Common myeloid progenitor, CD34-positive (primary cell): Measurements from ENCODE around the gene NT5M.

ENCODE experiments used
- CTCF ChIA-PET: fragments of 350-600 bp; sonication (Branson Sonifier 250); formaldehyde crosslinking; loops from one replicate; lab custom pipeline; 2021; ENCODE audit warnings: antibody characterized with exemption; lab: Charles Lee
- POLR2A ChIA-PET: fragments of 350-600 bp; sonication (Branson Sonifier 250); formaldehyde crosslinking; loops from one replicate; lab custom pipeline; 2021; ENCODE audit warnings: antibody characterized with exemption; lab: Charles Lee
- DNase-seq, 3 donors: peaks; one replicate each; pipeline versions ENCODE4 v3.0.0 to v3.0.0-alpha.2; 2013
- H3K27ac ChIP-seq, 2 experiments: 1 replicate in 1 of 2; 2 replicates in 1 of 2; pipeline ENCODE4 v1.7.0; 2013; ENCODE audit warnings: inconsistent platforms in 2 of 2, low read length in 2 of 2, mild to moderate bottlenecking in 2 of 2, low read depth in 1 of 2, moderate library complexity in 1 of 2; ENCODE audit not compliant: severe bottlenecking in 2 of 2, insufficient read depth in 1 of 2, poor library complexity in 1 of 2
- H3K27me3 ChIP-seq, 5 experiments: replicated peaks in 2 of 5; 1 replicate in 3 of 5; 2 replicates in 2 of 5; pipeline versions ENCODE4 v1.6.1 to v1.7.0; 2013; ENCODE audit warnings: low read length in 4 of 5, mild to moderate bottlenecking in 2 of 5, moderate library complexity in 2 of 5, inconsistent platforms in 1 of 5; ENCODE audit not compliant: insufficient read depth in 5 of 5, control insufficient read depth in 4 of 5
- H3K36me3 ChIP-seq, 4 experiments: 1 replicate in 2 of 4; 2 replicates in 2 of 4; pipeline versions ENCODE4 v1.6.1 to v1.7.0; 2013; ENCODE audit warnings: low read length in 3 of 4, control low read depth in 1 of 4, mild to moderate bottlenecking in 1 of 4; ENCODE audit not compliant: control insufficient read depth in 4 of 4, insufficient read depth in 4 of 4
- H3K4me1 ChIP-seq, 4 experiments: 1 replicate in 3 of 4; 2 replicates in 1 of 4; pipeline versions ENCODE4 v1.6.1 to v1.7.1; 2013; ENCODE audit warnings: low read length in 3 of 4, mild to moderate bottlenecking in 3 of 4, control low read depth in 1 of 4, inconsistent platforms in 1 of 4, moderate library complexity in 1 of 4; ENCODE audit not compliant: control insufficient read depth in 4 of 4, insufficient read depth in 4 of 4; ENCODE audit errors: control extremely low read depth in 1 of 4
- H3K4me3 ChIP-seq, 7 experiments: 1 replicate in 4 of 7; 2 replicates in 3 of 7; pipeline versions ENCODE4 v1.5.1 to v1.7.0; 2013; ENCODE audit warnings: mild to moderate bottlenecking in 7 of 7, low read length in 6 of 7, moderate library complexity in 6 of 7, inconsistent platforms in 2 of 7, low read depth in 2 of 7, control low read depth in 1 of 7; ENCODE audit not compliant: insufficient read depth in 4 of 7, control insufficient read depth in 1 of 7; ENCODE audit errors: extremely low read depth in 1 of 7
- H3K9me3 ChIP-seq, 5 experiments: 1 replicate in 4 of 5; 2 replicates in 1 of 5; pipeline versions ENCODE4 v1.6.1 to v1.7.1; 2013; ENCODE audit warnings: low read length in 4 of 5, mild to moderate bottlenecking in 2 of 5, inconsistent platforms in 1 of 5, low read depth in 1 of 5, moderate library complexity in 1 of 5; ENCODE audit not compliant: control insufficient read depth in 4 of 5, insufficient read depth in 2 of 5; ENCODE audit errors: control extremely low read depth in 1 of 5
- WGBS: methylation state at CpG from one replicate; pipeline ENCODE4 v1.1.5; 2013; ENCODE audit not compliant: insufficient coverage; 5-methylcytosine and 5-hydroxymethylcytosine counted together

Gene NT5M

GRCh38 chr17:17353625-17354484 is 50.7 kb downstream of the NT5M start:
- POLR2A ChIA-PET, result no interaction called here

DNA sequence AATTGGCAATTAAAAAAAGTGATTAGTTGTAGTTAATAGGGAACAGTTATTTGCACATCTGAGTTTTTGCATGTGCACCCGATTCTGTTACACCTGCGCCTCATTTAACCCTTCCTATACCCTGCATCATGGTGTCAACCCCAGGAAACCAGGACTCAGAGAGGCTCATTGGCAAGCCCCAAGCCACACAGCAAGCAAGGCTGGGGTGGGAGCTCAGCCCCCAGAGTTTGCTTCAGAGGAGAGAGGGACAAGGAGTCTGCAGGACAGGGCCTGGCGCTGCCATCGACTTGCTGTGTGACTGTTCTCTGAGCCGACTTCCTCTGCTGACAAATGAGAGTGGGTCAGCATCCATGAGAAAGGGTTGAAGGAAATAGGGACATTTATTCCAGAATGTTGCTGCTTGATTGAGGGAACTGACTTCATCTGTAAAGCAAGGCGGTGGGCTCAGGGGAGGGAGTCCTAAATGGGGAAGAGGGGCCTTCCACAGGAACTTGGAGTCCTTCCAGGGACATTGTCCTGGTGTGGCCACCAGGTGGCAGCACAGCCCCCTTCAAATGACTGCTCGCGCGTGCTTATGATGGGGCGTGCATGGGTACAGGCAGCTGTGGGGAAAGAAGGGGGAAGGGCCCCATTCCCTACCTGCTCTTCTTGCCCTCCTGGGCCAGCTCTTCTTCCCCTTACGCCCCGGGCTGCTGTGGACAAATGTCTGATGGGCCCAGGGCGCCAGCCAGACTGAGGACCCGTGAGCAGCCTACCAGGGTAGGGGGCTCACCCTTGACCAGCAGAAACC is 51.6 kb downstream of the NT5M start:
- WGBS, result 27% methylated on average over 11 of the region's 14 CpGs
- ChIA-PET CTCF (interaction anchor here (0.6 to 6.0 kb wide), 37 partner anchors 8 to 507 kb away, joined by 3 to 54 read pairs (median 4); partner anchors contain the start of gene RASD1), POLR2A (no interaction called here)

More at GRCh38 chr17:17353625-17354484, 50.7 kb downstream of the NT5M start:
- no peak for DNase-seq
- H3K36me3 ChIP-seq, result peaks cover 0 to under 1% (median 0%) of the 10 kb centered on the region in 4 experiments
- 97% methylated on average over 13 of the region's 15 CpGs for WGBS
- peaks cover 0 to 18% (median 7%) of the 10 kb centered on the region in 4 experiments for H3K4me1 ChIP-seq
- H3K27me3 ChIP-seq, result no peaks in the 10 kb centered on the region
- H3K9me3 ChIP-seq, result peaks cover 0 to 2% (median 0%) of the 10 kb centered on the region in 5 experiments
- H3K27ac ChIP-seq, result no peak overlapping the region
- no peak overlapping the region for H3K4me3 ChIP-seq
- CTCF ChIA-PET, result interaction anchor here (0.6 to 6.0 kb wide), 15 partner anchors 7 to 508 kb away, joined by 3 to 54 read pairs (median 5); partner anchors contain the start of gene RASD1

GRCh38 chr17:17355426-17355825 is 52.3 kb downstream of the NT5M start:
- Histone ChIP-seq H3K36me3 (no peaks in the 10 kb centered on the region), H3K4me1 (peaks cover 0 to 18% (median 7%) of the 10 kb centered on the region in 4 experiments), H3K27ac (no peak overlapping the region), H3K4me3 (no peak overlapping the region), H3K27me3 (no peaks in the 10 kb centered on the region), H3K9me3 (peaks cover 0 to 7% (median 3%) of the 10 kb centered on the region in 5 experiments)
- ChIA-PET POLR2A (interaction anchor here (1.0 kb wide), 1 partner anchor 141 kb away, joined by 3 read pairs; the partner anchor contains the start of gene RASD1), CTCF (interaction anchor here (0.6 to 6.0 kb wide), 34 partner anchors 9 to 317 kb away, joined by 3 to 54 read pairs (median 4); partner anchors contain the start of gene RASD1)
- DNase-seq, result no peak
- WGBS, result 87% methylated on average over 12 of the region's 12 CpGs

More for the DNA sequence above, 51.6 kb downstream of the NT5M start:
- peaks cover 0 to 5% (median 2%) of the 10 kb centered on the region in 5 experiments for H3K9me3 ChIP-seq
- no peak overlapping the region for H3K4me3 ChIP-seq
- H3K4me1 ChIP-seq, result peaks cover 0 to 18% (median 7%) of the 10 kb centered on the region in 4 experiments
- DNase-seq, result peak; percentile 83 to 93 (median 89)
- no peak overlapping the region for H3K27ac ChIP-seq
- H3K27me3 ChIP-seq, result no peaks in the 10 kb centered on the region
- H3K36me3 ChIP-seq, result no peaks in the 10 kb centered on the region

DNA sequence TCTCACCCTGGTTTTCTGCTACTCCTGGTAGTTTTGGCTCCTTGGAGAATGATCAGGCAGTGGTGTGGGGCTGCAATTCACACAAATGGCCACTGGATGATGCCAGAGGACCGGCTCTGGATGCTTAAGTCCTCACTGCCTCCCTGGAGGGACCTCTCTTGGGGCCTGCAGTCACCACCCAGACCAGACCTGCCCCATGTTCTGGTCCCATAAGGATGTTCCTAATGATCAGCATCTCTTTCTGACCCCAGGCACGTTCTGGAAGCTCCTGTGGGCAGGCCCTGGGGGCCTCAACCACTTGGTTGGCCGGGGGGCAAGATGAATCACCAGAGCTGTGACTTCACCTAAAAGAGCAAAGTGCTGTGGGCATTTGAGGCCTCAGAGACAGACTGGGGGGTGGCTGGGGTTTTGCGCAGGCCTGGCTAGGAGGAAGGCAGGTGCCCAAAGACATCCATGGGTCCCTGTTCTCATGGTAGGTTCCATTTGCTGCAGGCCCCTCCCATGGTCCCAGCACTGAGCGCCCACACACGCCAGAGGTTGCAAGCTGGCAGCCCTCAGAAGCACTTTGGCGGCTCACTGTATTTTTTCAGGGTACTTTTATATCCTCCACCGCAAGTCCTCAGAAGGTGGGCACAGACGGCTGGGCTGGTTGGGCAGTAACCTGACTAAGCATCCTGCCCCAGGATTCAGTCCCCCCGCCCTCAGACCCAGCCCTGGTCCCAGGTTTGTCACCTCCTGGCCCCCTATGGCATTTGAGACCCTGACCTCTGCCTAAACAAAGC is 53.2 kb downstream of the NT5M start:
- H3K4me3 ChIP-seq, result no peak overlapping the region
- 68% methylated on average over 9 of the region's 10 CpGs for WGBS
- peak; percentile 83 to 93 (median 89) for DNase-seq
- no peaks in the 10 kb centered on the region for H3K27me3 ChIP-seq
- peaks cover 0 to 18% (median 7%) of the 10 kb centered on the region in 4 experiments for H3K4me1 ChIP-seq
- H3K36me3 ChIP-seq, result no peaks in the 10 kb centered on the region
- peaks cover 0 to 7% (median 3%) of the 10 kb centered on the region in 5 experiments for H3K9me3 ChIP-seq
- CTCF ChIA-PET, result interaction anchor here (0.6 to 6.0 kb wide), 14 partner anchors 9 to 285 kb away, joined by 3 to 54 read pairs (median 7); partner anchors contain the start of gene RASD1
- POLR2A ChIA-PET, result interaction anchor here (1.0 kb wide), 1 partner anchor 140 kb away, joined by 3 read pairs; the partner anchor contains the start of gene RASD1
- no peak overlapping the region for H3K27ac ChIP-seq

- 100% methylated on average over 5 of the region's 10 CpGs for WGBS
Observed at GRCh38 chr17:17356931-17357270, 53.7 kb downstream of the NT5M start.

DNA sequence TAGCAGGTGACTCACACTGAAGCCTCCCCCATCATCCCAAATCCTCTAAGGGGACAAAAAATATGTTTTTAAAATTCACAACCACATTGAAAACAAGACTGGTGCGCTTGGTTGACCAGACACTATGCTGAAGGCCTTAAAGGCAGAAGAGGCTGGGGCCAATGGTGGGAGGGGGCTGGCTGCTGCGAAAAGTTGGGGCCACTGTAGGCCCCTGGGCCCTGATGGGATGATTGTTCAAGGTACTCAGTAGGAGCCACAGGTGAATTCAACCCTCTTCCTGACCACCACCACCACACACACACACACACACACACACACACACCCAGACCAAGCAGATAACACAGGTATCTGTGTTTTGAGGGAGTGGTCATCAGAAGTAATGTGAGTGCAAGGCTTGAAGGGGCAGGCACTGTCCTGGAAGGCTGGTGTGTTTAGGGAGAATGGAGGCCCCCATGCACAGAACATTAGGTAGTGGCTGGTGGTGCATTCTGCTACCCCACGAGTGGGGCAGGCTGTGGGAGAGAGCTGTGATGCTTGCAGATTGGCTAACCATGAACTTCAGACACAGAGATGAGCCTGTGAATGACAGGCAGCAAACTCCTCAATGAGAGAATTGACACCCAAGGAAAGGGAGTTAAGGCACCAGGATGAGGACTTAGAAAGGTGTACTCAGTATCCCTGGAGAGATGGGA is 55.0 kb downstream of the NT5M start:
- CTCF ChIA-PET, result interaction anchor here (1.2 to 6.0 kb wide), 3 partner anchors 33 to 283 kb away, joined by 3 to 54 read pairs (median 5); no protein-coding TSS in a partner anchor

More at GRCh38 chr17:17356931-17357270, 53.7 kb downstream of the NT5M start:
- no peaks in the 10 kb centered on the region for H3K27me3 ChIP-seq
- peaks cover 0 to 18% (median 7%) of the 10 kb centered on the region in 4 experiments for H3K4me1 ChIP-seq
- no peak for DNase-seq
- ChIA-PET POLR2A (no interaction called here), CTCF (interaction anchor here (0.7 to 6.0 kb wide), 10 partner anchors 8 to 284 kb away, joined by 3 to 54 read pairs (median 10); partner anchors contain the start of gene RASD1)
- H3K36me3 ChIP-seq, result no peaks in the 10 kb centered on the region
- no peak overlapping the region for H3K4me3 ChIP-seq
- peaks cover 0 to 7% (median 3%) of the 10 kb centered on the region in 5 experiments for H3K9me3 ChIP-seq
- no peak overlapping the region for H3K27ac ChIP-seq

More for the DNA sequence above, 55.0 kb downstream of the NT5M start:
- Histone ChIP-seq H3K9me3 (peaks cover 0 to 7% (median 3%) of the 10 kb centered on the region in 5 experiments), H3K4me3 (no peak overlapping the region), H3K27ac (no peak overlapping the region), H3K4me1 (peaks cover 0 to 18% (median 7%) of the 10 kb centered on the region in 4 experiments), H3K27me3 (no peaks in the 10 kb centered on the region), H3K36me3 (no peaks in the 10 kb centered on the region)
- DNase-seq, result no peak
- POLR2A ChIA-PET, result no interaction called here
- WGBS, result 95% methylated on average over 2 of the region's 3 CpGs
